Mononuclear cell (primary cell): ENCODE data around the gene KRT76. TPM values are rescaled to one million over a fixed set of nuclear protein-coding genes. Genes with fewer than 3 reads are reported as not detected.
"Not testable (repeated sequence)": the region's sequence is repeated elsewhere in the genome, so short reads cannot be mapped to it uniquely, and the experiment has no call there.

Experiments used
- H3K27me3 ChIP-seq: 2 replicates; pipeline ENCODE4 v1.6.0; 2011; ENCODE audit warnings: low read length, control low read depth; ENCODE audit not compliant: insufficient read depth
- H3K4me1 ChIP-seq: 2 replicates; pipeline ENCODE4 v1.5.1; 2011; ENCODE audit warnings: mild to moderate bottlenecking, low read length, control low read depth; ENCODE audit not compliant: insufficient read depth
- H3K4me3 ChIP-seq: 2 replicates; pipeline ENCODE4 v1.5.1; 2011; ENCODE audit warnings: mild to moderate bottlenecking, low read length, moderate library complexity
- H3K9me3 ChIP-seq: 2 replicates; pipeline ENCODE4 v1.5.1; 2011; ENCODE audit warnings: low read depth, mild to moderate bottlenecking, control low read depth, low read length
- total RNA-seq: library from RNA; depleted of rRNA; stranded (reverse); fragments of >200 nt; gene quantifications from one replicate; pipeline ENCODE4 v1.2.3, GENCODE V29; 2012

KRT76 gene
- total RNA-seq, 1 donor: not detected

DNA sequence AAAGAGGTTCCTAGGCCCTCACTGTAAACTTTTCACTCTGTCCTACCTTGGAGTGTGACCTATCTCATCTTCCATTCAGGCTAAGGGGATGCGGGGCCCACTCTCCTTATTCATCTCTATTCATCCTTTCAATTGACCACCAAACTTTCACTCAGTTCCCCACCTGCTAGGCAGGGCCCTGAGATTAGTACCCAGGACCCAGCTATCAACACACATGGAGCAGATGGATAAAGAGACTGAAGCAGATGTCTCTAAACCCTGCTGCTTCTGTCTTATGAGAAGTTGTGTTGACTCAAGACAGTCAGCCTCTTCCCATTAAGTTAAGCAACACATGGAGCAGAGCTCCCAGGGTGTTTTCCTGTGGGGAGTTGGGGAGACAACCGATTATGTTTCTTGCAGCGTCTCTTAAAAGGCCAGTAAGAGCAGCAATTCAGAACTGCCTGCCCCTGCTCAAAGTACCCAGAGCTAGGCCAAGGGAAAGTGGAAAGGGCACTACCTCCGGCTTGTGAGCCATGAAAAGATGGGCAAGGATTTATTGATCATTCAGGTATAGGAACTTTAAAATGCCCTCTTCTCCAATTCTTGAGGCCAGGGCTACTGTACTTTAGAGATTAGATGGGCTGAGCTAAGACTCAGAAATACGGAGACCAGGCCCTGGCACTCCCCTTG is 10.7 kb downstream of the KRT76 start:
- H3K9me3 ChIP-seq: no peaks in the 10 kb centered on the region
- H3K4me3 ChIP-seq: no peak overlapping the region
- no peaks in the 10 kb centered on the region for H3K27me3 ChIP-seq
- no peaks in the 10 kb centered on the region for H3K4me1 ChIP-seq

DNA sequence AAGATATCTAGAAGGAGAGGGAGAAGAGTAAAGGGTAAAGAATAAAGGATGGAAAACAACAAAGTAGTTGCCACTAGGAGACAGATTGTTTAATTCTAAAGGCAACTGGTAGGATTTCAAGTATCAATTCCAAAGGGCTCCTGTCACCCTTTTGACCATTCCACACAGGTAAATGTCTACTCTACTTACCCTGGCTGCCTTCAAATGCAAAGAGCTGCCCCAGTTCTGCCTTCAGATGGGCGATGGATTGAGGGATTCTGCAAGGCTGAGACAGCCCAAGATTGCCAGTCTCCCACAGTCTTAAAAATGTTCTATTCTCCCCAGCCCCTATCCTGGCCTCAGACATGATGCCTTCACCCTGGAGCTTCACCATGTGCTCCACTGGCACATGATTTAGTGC is 11.4 kb downstream of the KRT76 start:
- Histone ChIP-seq H3K9me3 (no peaks in the 10 kb centered on the region), H3K4me3 (no peak overlapping the region), H3K27me3 (no peaks in the 10 kb centered on the region), H3K4me1 (no peaks in the 10 kb centered on the region)

DNA sequence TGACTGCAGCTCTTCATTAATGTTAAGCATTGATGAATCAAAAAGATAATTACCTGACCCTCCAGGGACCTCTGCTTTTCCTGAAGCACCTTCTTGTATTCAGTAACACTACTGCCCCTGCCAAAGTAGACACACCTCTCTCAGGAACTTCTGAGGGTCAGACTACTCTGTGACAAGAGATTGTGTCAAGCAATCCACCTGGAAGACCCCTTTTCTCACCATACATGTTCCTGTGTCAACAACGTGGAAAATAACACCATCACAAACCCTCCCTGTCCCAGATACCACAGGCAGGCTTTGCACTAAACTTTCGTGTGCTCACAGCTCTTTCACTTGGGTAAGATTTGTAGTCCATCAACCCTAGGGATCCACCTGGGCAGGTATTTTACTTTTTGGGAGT is 13.2 kb downstream of the KRT76 start:
- H3K27me3 ChIP-seq: no peaks in the 10 kb centered on the region
- H3K9me3 ChIP-seq: no peaks in the 10 kb centered on the region
- no peaks in the 10 kb centered on the region for H3K4me1 ChIP-seq
- H3K4me3 ChIP-seq: no peak overlapping the region

DNA sequence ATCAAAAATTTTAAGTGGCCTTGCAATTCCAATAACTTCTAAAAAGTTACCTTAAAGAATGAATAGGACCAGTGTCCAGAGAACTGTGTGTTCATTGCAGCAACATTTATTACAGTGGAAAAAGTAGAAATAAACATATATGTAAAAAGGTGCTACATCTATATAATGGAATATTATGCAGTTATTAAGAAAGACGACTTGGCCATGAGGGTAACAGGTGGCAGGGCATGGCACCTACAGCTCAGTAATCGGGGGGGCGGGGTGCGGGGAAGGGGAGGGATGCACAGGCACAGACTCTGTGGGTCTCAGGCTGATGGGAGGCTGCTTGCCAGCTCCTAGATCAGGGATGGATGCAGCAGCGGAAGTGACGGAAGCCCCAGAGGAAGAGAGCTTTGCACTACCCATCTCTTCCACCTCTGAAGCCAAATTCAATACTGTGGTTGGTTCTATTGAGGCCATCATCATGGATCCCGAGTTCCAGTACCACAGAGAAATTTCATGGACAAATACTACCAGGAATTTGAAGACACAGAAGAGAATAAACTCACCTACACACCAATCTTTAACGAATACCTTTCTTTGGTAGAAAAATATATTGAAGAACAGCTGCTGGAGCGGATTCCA is 14.0 kb downstream of the KRT76 start:
- Histone ChIP-seq H3K27me3 (no peaks in the 10 kb centered on the region), H3K4me1 (no peaks in the 10 kb centered on the region), H3K9me3 (no peaks in the 10 kb centered on the region)

DNA sequence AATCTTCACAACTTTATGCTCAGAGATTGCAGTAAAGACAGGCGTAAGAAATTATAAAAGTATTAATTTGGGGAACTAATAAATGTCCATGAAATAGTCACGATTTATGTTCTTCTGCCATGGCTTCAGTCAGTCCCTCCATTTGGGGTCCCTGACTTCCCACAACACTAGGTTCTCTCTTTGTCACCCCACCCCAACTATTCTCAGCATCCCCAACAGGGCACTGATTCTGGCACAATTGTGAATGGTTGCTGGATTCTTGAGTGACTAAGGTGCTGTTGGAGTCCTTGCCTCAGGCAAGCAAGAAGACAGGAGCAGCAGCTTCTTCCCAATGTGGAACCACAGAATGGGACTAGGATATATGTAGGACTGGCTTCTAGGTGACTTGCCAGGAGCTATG is 15.3 kb downstream of the KRT76 start:
- H3K4me3 ChIP-seq: no peak overlapping the region

More for the DNA sequence above, 14.0 kb downstream of the KRT76 start:
- H3K4me3 ChIP-seq: no peak overlapping the region

DNA sequence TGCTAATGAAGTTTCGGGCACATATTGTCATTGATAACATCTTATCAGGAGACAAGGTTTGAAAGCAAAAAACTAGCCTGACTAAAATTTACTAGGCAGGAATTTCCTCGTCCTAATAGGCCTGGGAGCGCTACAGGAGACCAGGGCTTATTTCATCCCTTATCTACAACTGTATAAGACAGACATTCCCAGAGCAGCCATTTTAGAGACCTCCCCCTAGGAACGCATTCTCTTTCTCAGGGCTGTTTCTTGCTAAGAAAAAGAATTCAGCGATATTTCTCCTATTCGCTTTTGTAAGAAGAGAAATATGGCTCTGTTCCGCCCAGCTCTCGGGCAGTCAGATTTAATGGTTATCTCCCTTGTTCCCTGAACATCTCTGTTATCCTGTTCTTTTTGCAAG is 15.9 kb downstream of the KRT76 start:
- not testable (repeated sequence) for H3K4me3 ChIP-seq, H3K9me3 ChIP-seq, H3K4me1 ChIP-seq, H3K27me3 ChIP-seq

More for the DNA sequence above, 15.3 kb downstream of the KRT76 start:
- Histone ChIP-seq H3K4me1 (no peaks in the 10 kb centered on the region), H3K9me3 (no peaks in the 10 kb centered on the region), H3K27me3 (no peaks in the 10 kb centered on the region)

DNA sequence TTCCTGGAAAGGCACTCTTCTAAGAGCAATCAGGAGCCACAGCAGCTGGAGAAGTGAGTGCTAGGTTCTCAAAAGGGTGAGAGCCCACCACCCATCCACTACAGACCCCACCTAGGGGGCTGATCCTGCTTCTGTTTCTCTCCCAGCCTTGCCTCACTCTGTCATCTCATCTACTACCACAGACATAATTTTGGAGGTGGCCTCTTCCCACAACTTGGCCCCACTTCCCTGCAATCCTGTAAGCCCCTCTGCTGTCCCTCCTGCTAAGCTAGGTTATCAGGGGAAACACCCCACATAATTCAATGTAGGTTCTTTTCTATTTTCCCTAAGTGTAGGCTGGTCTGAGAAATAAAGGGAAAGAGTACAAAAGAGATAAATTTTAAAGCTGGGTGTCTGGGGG is 16.5 kb downstream of the KRT76 start:
- Histone ChIP-seq H3K9me3 (no peaks in the 10 kb centered on the region), H3K27me3 (no peaks in the 10 kb centered on the region), H3K4me3 (no peak overlapping the region), H3K4me1 (no peaks in the 10 kb centered on the region)

DNA sequence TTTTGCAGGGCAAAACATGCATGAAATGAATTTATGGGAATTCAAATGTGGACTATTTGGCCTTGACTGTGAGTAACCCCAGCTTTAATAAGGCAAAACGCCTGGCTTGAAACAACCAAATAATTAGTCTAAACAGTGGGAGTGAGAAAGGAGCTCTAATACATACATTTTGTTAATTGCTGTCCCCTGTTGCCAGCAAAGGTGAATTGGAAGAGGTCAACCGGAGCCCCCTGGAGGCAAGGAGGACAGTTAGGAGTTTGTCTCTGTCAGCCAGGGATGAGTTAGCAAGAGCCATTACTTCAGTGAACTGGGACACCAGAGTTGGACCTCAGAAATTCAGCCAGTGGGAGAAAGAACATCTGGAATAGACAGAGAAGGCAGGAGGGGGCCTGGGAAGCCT is 17.4 kb downstream of the KRT76 start:
- no peak overlapping the region for H3K4me3 ChIP-seq
- no peaks in the 10 kb centered on the region for H3K4me1 ChIP-seq
- H3K9me3 ChIP-seq: no peaks in the 10 kb centered on the region
- H3K27me3 ChIP-seq: no peaks in the 10 kb centered on the region

DNA sequence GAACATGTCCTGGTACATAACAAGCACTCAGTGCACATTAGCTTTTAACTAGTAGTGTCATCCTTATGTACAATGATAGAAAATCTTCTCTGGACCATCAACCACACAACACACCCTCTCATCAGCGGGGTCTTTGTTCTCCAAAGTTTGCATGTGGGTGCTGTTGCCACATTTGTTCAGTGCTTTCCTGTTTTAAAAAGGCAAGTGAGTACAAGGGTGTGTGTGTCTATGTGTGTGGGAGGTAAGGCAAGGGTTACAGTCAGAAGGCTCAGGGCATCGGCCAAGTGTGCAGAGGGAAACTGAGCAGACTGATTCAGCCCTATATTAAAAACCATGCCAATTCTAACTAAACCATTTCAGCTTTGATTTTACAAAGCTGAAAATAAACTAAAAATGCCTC is 17.9 kb downstream of the KRT76 start:
- H3K4me1 ChIP-seq: no peaks in the 10 kb centered on the region
- no peak overlapping the region for H3K4me3 ChIP-seq
- no peaks in the 10 kb centered on the region for H3K9me3 ChIP-seq
- H3K27me3 ChIP-seq: no peaks in the 10 kb centered on the region

DNA sequence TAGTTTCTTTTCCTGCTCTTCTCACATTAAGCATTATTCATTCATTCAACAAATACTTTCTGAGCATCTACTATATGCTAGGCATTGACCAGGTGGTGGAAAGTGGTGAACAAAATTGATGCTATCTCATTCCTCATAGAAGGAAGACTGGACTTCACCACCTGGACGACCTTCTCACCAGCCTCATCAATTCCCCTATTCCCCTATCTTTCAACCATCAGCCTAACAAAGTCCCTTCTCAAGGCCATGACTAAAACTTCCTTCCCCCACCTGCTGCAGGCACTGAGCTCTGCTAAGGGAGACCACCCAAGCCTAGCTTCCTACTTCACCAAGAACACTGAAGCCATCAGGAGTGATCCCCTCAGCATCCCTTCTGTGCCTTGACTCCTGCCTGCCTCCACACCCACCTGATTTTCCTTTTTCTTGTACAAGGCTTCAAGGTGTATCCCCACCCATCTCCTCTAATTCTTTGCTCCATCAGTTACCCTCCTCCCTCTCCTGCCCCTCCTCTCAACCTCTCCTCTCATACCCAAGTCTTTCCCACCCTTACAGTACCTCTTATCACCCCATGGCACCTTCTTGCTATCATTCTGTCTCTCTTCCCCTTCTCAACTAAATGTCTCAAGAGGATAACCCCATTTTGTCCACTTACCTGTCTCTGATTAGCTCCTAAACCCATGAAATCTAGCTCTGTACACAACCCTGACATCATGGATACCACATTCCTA is 19.5 kb downstream of the KRT76 start:
- no peaks in the 10 kb centered on the region for H3K27me3 ChIP-seq
- no peaks in the 10 kb centered on the region for H3K4me1 ChIP-seq
- no peak overlapping the region for H3K4me3 ChIP-seq
- no peaks in the 10 kb centered on the region for H3K9me3 ChIP-seq

DNA sequence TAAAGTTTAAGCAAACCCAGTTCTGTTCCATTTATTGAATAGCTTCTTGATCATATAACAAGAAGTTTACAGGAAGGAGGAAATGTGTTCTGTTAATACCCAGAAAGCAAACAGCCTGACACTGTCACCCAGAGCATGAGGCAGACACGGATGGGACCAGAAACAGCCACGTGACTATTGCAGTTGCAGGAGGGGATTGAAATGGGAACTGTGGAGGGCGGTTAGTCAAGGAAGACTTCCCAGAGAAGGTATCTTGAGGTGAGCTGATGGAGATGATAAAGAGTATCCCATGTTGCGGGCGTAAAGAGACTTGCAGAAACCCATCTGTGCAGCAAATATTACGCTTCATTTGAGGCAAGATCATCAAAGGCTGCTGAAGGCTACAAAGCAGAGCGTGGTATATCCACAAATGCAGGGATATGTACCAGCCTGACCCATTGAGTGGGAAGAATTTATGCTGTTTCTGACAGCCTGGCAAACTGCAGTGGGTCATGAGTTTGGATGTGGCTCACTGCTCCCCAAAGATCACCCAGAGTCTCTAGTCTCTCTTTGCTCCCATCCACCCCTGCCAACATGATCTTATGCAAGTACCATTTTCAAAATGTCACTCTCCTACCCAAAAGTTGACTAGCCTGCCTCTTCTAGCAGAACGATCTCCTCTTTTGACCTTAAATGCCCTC is 20.7 kb downstream of the KRT76 start:
- H3K27me3 ChIP-seq: no peaks in the 10 kb centered on the region
- H3K4me1 ChIP-seq: no peaks in the 10 kb centered on the region
- no peak overlapping the region for H3K4me3 ChIP-seq
- H3K9me3 ChIP-seq: no peaks in the 10 kb centered on the region

DNA sequence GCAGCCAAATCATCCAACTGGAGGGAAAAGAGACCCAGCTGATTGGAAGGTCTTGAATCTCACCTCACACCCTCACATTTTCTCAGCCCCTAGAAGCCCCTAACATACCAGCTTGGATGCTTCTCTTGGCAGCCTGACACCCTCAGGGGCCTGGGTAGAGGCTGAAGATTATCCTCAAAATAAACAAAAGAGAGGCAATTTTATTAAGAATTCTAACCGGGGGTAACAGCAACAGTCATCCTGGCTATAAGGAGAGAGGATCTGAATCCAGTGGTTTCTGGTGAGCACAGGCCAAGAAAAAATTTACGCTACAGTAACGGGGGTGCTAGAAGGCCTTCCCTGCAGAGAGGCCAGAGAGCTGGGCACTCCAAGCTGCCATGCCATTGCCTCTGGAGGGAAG is 21.6 kb downstream of the KRT76 start:
- Histone ChIP-seq H3K4me1 (no peaks in the 10 kb centered on the region), H3K4me3 (no peak overlapping the region), H3K9me3 (no peaks in the 10 kb centered on the region), H3K27me3 (no peaks in the 10 kb centered on the region)

DNA sequence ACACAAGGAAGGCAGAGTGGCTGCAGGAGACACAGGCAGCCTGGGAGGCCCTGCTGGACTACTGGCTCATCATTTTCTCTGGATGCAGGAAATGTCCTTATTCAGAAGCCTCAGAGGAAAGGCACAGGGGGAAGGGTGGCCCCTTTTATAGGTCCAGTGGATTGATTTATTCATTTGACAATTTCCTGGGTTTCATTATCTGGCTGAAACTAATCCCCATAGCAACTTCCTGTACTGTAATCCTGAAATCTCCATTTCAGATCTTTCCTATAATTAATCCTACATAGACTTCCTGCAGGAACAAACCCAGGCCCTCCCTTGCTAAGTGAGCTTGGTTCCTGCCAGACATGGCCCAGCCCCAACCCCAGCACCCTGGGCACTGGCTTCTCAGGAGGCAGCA is 23.0 kb downstream of the KRT76 start:
- Histone ChIP-seq H3K4me3 (no peak overlapping the region), H3K4me1 (no peaks in the 10 kb centered on the region), H3K27me3 (no peaks in the 10 kb centered on the region), H3K9me3 (no peaks in the 10 kb centered on the region)

DNA sequence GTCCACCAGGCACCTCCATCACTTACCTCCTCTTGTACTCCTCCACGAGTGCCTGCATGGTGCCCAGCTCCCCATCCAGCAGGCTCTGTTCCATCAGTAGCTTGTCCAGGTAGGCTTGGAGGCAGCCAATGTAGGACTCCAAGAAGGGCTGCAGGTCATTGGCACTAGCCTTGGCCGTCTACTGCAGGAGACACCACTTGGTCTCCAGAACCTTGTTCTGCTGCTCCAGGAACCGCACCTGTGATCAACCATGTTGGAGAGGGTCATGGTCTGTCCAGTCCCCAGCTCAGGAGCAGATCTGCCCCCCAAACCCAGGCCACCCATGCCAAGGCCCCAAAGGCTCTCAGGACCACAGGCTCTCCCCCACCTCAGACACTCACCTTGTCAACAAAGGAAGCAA is 23.9 kb downstream of the KRT76 start:
- H3K27me3 ChIP-seq: no peaks in the 10 kb centered on the region
- no peaks in the 10 kb centered on the region for H3K9me3 ChIP-seq
- H3K4me1 ChIP-seq: no peaks in the 10 kb centered on the region
- no peak overlapping the region for H3K4me3 ChIP-seq

DNA sequence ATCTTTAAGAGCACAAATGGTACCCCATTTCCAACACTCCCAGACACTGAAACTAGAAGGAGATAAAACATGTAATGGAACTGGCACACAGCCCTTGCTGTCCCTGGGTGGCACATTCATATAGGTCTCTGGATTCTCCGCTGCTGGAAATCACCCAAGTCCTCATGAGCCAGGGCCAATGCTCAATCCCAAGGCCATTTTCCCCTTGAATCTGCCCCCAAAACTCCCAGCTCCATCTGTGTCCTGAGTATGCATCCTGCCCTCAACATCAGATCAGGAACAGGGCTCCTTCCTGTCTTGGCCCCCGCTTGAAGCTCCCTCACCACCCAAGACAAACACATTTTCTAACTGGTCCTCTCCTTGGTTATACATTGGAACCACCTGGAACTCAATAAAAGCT is 24.6 kb downstream of the KRT76 start:
- Histone ChIP-seq H3K9me3 (no peaks in the 10 kb centered on the region), H3K4me3 (no peak overlapping the region), H3K4me1 (no peaks in the 10 kb centered on the region), H3K27me3 (no peaks in the 10 kb centered on the region)
